Vagina (tissue), 2 donors: ENCODE measurements around the gene TADA2B. TPM values are rescaled to one million over a fixed set of nuclear protein-coding genes. Genes with fewer than 3 reads are reported as not detected.
"Not testable (repeated sequence)": the region's sequence is repeated elsewhere in the genome, so short reads cannot be mapped to it uniquely, and the experiment has no call there.

Source experiments
- DNase-seq, 2 donors: peaks; one replicate each; pipeline ENCODE4 v3.0.0-alpha.2; 2017; ENCODE audit errors: extremely low spot score in 2 of 2
- H3K27ac ChIP-seq: fragments of 200-600 bp; sonication (generic); one replicate; pipeline ENCODE4 v1.5.1; 2019
- H3K27me3 ChIP-seq: fragments of 200-600 bp; sonication (generic); one replicate; pipeline ENCODE4 v1.5.1; 2019
- H3K36me3 ChIP-seq, 2 donors: fragments of 200-600 bp; sonication (generic); one replicate each; pipeline ENCODE4 v1.5.1; 2017 to 2019
- H3K4me1 ChIP-seq: fragments of 200-600 bp; sonication (generic); one replicate; pipeline ENCODE4 v1.5.1; 2019
- H3K4me3 ChIP-seq, 2 donors: fragments of 200-600 bp; sonication (generic); 1 replicate in 1 of 2; 2 replicates in 1 of 2; pipeline ENCODE4 v1.5.1; 2016 to 2019
- H3K9me3 ChIP-seq: fragments of 200-600 bp; sonication (generic); one replicate; pipeline ENCODE4 v1.5.1; 2019
- POLR2A ChIP-seq, 2 donors: fragments of 450-650 bp; IDR thresholded peaks; one replicate each; pipeline ENCODE4 v1.6.1; 2017; ENCODE audit warnings: antibody characterized with exemption in 2 of 2, mild to moderate bottlenecking in 2 of 2, moderate library complexity in 2 of 2
- POLR2AphosphoS5 ChIP-seq, 2 donors: sonication (generic); formaldehyde crosslinking; IDR thresholded peaks; one replicate each; pipeline ENCODE4 v1.9.0; 2017; ENCODE audit warnings: antibody characterized with exemption in 2 of 2, mild to moderate bottlenecking in 2 of 2, low read depth in 1 of 2; ENCODE audit not compliant: insufficient read depth in 1 of 2
- intact Hi-C: fragments of 100-400 bp; cut with DNase I; formaldehyde crosslinking; loops from one replicate; pipeline ENCODE4 v1.15.1; 2023
- total RNA-seq: library from RNA; depleted of rRNA; stranded (reverse); fragments of >200 nt; gene quantifications from one replicate; pipeline ENCODE4 v1.2.3, GENCODE V29; 2016
- TF ChIP-seq, protein P1 (sequence below), 3 experiments: fragments of 450-650 bp in 2 of 3; fragments of 200-600 bp in 1 of 3; sonication (generic) in 1 of 3; IDR thresholded peaks; one replicate each; pipeline ENCODE4 v1.5.1; 2017 to 2019; ENCODE audit warnings: antibody characterized with exemption in 3 of 3, mild to moderate bottlenecking in 2 of 3, moderate library complexity in 2 of 3

The TADA2B gene
- total RNA-seq, 1 donor from 2014 or later, result 12.0 TPM

DNA sequence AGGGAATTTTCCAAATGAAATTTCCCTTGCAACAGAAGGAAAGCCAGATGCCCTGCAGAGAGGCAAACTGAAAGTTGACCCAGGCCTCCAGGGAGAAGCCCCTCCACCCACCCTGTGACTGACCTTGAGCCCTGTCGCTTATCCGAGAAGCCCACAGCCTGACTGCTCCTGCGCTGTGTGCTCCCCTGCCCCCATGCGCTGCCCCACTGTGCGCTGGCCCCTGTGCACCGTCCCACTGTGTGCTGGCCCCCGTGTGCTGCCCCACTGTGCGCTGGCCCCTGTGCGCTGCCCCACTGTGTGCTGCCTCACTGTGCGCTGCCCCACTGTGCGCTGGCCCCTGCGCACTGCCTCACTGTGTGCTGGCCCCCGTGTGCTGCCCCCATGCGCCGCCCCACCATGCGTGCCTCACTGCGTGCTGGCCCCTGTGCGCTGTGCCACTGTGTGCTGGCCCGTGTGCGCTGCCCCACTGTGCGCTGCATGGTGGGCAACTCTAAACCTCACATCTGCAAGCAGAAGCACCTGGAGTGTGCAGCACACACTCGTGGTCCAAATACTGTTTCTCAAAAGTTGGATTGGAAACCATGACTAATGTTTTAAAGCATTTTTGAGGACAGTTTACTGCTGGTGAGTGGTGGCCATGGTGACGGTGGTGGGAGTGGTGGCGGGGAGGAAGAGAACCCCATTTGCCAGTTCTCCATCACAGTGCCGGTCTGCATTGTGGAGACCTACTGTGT lies 33.0 kb downstream of the TADA2B start:
- H3K4me1 ChIP-seq, result peaks cover under 1% of the 10 kb centered on the region
- no peak overlapping the region for H3K4me3 ChIP-seq
- no peaks in the 10 kb centered on the region for H3K27me3 ChIP-seq
- H3K36me3 ChIP-seq, result no peaks in the 10 kb centered on the region
- intact Hi-C loops, result loop anchor here (10.0 kb wide), 1 partner anchor 351 kb away; no protein-coding TSS in a partner anchor
- no peak overlapping the region for H3K27ac ChIP-seq
- no peak for TF ChIP-seq POLR2A (IDR thresholded peaks at IDR 0.05)
- no peak for TF ChIP-seq POLR2AphosphoS5 (IDR thresholded peaks at IDR 0.05; ENCODE audit: insufficient read depth in 1 of 2, low read depth in 1 of 2)
- TF ChIP-seq, protein P1, sequence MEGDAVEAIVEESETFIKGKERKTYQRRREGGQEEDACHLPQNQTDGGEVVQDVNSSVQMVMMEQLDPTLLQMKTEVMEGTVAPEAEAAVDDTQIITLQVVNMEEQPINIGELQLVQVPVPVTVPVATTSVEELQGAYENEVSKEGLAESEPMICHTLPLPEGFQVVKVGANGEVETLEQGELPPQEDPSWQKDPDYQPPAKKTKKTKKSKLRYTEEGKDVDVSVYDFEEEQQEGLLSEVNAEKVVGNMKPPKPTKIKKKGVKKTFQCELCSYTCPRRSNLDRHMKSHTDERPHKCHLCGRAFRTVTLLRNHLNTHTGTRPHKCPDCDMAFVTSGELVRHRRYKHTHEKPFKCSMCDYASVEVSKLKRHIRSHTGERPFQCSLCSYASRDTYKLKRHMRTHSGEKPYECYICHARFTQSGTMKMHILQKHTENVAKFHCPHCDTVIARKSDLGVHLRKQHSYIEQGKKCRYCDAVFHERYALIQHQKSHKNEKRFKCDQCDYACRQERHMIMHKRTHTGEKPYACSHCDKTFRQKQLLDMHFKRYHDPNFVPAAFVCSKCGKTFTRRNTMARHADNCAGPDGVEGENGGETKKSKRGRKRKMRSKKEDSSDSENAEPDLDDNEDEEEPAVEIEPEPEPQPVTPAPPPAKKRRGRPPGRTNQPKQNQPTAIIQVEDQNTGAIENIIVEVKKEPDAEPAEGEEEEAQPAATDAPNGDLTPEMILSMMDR (IDR thresholded peaks at IDR 0.05), result no peak
- no peak for DNase-seq
- H3K9me3 ChIP-seq, result no peaks in the 10 kb centered on the region

DNA sequence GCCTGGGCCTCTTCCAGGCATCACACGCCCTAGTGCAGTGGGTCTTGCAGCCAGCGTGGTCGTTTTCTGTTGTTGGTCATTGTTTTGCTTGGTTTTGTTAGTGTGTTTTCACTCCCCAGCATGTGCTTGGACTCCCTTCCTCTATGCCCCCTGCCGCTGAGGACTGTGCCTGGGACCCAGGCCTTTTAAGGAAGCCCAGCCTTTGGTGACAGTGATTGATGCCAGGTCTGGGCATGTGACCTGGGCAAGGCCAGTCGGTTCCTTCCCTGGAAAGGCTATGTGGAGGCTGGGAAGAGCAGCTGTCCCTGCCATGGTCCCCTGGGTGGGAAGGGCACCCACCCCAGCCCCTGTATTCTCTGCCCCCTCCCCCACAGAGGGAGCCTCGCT lies 33.5 kb downstream of the TADA2B start:
- no peak for DNase-seq

DNA sequence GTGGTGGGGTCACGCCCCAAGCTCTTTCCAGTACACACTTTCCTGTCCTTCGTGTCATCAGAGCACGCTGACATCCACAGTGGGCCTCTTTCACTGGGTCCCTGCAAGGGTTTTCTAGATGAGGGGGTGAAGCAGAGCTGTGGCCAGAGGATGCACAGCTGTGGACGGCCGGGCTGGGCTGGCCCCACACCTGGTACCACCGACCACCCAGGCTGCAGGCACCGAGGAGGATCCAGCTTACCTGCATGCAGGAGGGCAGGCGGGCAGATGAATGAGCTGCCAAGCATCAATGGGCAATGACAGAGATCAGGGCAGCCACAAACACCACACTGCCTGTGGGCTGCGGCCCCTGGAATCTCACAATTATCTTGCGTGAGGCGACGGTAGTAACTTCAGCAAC lies 34.2 kb downstream of the TADA2B start:
- no peak for DNase-seq
- TF ChIP-seq, protein P1 (IDR thresholded peaks at IDR 0.05), result no peak
- TF ChIP-seq POLR2AphosphoS5 (IDR thresholded peaks at IDR 0.05; ENCODE audit: insufficient read depth in 1 of 2, low read depth in 1 of 2), result no peak
- TF ChIP-seq POLR2A (IDR thresholded peaks at IDR 0.05), result no peak
- no peaks in the 10 kb centered on the region for H3K4me1 ChIP-seq
- no peaks in the 10 kb centered on the region for H3K27me3 ChIP-seq
- H3K36me3 ChIP-seq, result no peaks in the 10 kb centered on the region
- intact Hi-C loops, result loop anchor here (10.0 kb wide), 1 partner anchor 353 kb away; no protein-coding TSS in a partner anchor
- no peak overlapping the region for H3K4me3 ChIP-seq
- no peak overlapping the region for H3K27ac ChIP-seq
- no peaks in the 10 kb centered on the region for H3K9me3 ChIP-seq

More for the DNA sequence above, 33.5 kb downstream of the TADA2B start:
- no peak overlapping the region for H3K27ac ChIP-seq
- H3K9me3 ChIP-seq, result no peaks in the 10 kb centered on the region
- TF ChIP-seq POLR2A (IDR thresholded peaks at IDR 0.05) (no peak), POLR2AphosphoS5 (IDR thresholded peaks at IDR 0.05; ENCODE audit: insufficient read depth in 1 of 2, low read depth in 1 of 2) (no peak)
- TF ChIP-seq, protein P1 (IDR thresholded peaks at IDR 0.05), result no peak
- H3K36me3 ChIP-seq, result no peaks in the 10 kb centered on the region
- H3K4me3 ChIP-seq, result no peak overlapping the region
- intact Hi-C loops, result loop anchor here (10.0 kb wide), 1 partner anchor 352 kb away; no protein-coding TSS in a partner anchor
- no peaks in the 10 kb centered on the region for H3K27me3 ChIP-seq
- H3K4me1 ChIP-seq, result no peaks in the 10 kb centered on the region

DNA sequence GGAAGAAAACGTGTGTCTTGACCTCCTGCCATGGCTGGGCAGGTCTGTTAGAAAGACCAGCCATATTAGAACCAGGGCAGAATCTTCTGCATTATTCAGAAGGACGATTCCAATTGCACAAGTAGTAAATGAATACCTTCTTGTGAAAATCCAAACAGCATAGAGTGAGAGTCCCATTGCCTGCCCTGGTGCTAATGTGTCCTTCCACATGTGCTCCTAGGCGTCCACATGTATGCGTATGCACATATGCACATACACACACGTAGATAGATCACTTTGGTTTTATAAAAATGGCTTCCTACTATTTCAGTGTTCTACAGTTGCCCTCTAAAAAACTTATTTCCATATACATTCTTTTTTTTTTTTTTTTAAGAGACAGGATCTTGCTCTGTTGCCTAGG lies 34.9 kb downstream of the TADA2B start:
- H3K4me3 ChIP-seq, result no peak overlapping the region
- intact Hi-C loops, result loop anchor here (10.0 kb wide), 1 partner anchor 353 kb away; no protein-coding TSS in a partner anchor
- no peaks in the 10 kb centered on the region for H3K27me3 ChIP-seq
- H3K4me1 ChIP-seq, result no peaks in the 10 kb centered on the region
- TF ChIP-seq, protein P1 (IDR thresholded peaks at IDR 0.05), result no peak
- TF ChIP-seq POLR2A (IDR thresholded peaks at IDR 0.05) (no peak), POLR2AphosphoS5 (IDR thresholded peaks at IDR 0.05; ENCODE audit: insufficient read depth in 1 of 2, low read depth in 1 of 2) (no peak)
- no peak overlapping the region for H3K27ac ChIP-seq
- H3K36me3 ChIP-seq, result no peaks in the 10 kb centered on the region
- no peaks in the 10 kb centered on the region for H3K9me3 ChIP-seq
- DNase-seq, result no peak

- H3K4me3 ChIP-seq, H3K36me3 ChIP-seq, H3K4me1 ChIP-seq, H3K27ac ChIP-seq, H3K9me3 ChIP-seq, H3K27me3 ChIP-seq, DNase-seq: not testable (repeated sequence)
- intact Hi-C loops, result loop anchor here (10.0 kb wide), 1 partner anchor 355 kb away; no protein-coding TSS in a partner anchor
These were observed 36.3 kb downstream of the TADA2B start for GRCh38 chr4:7079483-7079882.

DNA sequence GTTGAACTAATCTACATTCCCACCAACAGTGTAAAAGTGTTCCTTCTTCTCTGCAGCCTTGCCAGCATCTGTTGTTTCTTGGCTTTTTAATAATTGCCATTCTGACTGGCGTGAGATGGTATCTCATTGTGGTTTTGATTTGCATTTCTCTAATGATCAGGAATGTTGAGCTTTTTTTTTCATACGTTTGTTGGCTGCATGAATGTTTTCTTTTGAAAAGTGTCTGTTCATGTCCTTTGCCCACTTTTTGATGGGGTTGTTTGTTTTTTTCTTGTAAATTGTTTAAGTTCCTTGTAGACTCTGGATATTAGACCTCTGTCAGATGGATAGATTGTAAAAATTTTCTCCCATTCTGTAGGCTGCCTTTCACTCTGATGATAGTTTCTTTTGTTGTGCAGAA lies 36.7 kb downstream of the TADA2B start:
- intact Hi-C loops, result loop anchor here (10.0 kb wide), 1 partner anchor 355 kb away; no protein-coding TSS in a partner anchor
- DNase-seq, H3K4me1 ChIP-seq, H3K27me3 ChIP-seq, H3K27ac ChIP-seq, H3K4me3 ChIP-seq, H3K9me3 ChIP-seq, H3K36me3 ChIP-seq: not testable (repeated sequence)
